Activated naive CD4-positive, alpha-beta T cell (primary cell): ENCODE measurements around the gene PLCB3.

Source experiments
- DNase-seq, 4 experiments: peaks; one replicate each; lab custom pipeline; 2025; lab: John Stamatoyannopoulos, UW

PLCB3 gene

DNA sequence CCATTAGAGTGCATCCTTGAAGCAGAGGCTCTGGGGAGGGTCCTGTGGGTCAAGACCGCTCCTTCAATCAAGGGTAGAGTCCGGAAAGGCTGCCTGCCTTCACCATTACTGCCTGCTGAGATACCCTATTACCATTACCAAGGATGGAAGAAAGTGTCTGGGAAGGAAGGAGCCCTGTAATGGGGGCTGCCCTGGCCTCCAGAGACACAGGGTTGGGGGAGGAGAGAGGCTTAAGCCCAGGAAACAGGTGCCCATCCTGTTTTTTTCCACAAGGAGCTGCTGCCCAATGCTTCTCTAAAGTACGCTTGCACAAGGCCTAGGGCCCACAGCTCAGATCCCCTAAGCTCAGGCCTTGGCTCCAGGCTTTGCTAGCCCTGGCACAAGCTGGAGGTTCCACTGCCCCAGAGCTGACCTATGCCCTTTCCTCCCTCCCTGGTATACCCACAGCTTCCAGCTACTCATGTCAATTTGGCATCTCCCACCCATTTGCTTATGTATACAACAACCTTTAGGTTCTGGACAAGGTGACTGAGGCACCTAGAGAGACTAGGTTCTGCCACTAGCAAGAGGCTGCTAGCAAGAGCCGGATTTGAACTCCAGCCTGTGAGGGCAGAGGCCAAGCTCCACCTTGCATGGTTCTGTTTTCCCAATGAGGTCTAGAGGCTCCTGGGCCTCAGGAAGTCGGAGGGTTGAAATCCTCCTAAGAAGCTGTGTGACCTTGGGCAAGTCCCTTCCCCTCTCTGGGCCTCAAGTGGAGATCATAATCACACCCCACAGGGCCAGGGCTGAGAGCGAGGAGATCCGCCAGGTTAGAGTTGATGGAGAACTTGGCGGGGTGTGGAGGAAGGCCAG, 1.5 kb upstream of the PLCB3 start:
- no peak for DNase-seq

DNA sequence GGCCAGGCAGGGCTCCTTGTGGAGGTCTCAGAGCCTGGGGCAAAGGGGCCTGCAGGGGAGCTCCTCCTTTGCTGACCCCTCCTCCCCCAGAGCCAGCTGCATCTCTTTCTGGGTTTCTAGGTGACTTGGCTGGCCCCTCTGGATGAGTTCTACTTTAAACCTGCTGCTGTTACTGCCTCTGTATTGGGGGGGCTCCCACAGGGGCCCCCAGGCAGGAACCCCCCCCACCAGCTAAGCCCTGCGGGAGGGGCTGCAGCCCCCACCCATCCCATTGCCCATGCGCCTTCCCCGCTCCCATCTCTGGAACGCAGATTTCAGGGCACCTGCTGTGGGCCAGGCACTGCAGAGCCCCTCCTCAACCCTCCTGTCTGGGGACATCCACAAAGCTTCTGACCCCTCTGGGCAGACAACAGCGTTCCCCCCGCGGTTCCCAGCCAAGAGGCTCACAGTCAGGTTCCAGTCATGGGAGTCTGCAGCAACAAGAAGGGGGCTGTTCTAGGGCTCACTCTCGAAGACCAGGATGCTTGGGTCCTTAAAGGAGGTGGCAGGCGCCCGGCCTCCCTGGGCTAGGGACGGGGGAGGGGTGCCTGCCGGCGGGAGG, 815 bp upstream of the PLCB3 start:
- no peak for DNase-seq

DNA sequence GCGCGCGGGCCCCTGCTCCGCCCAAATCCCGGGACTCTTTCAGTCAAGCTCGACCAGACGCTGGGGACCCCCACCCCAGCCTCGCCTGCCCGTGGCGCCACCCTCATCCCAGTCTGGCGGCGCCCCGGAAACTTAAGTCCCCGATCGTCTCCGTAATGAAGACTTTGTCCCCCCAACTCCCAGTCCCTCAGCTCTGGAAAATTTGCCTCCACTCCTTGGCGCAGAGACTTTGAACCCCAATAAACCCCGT, 348 bp downstream of the PLCB3 start:
- no peak for DNase-seq

DNA sequence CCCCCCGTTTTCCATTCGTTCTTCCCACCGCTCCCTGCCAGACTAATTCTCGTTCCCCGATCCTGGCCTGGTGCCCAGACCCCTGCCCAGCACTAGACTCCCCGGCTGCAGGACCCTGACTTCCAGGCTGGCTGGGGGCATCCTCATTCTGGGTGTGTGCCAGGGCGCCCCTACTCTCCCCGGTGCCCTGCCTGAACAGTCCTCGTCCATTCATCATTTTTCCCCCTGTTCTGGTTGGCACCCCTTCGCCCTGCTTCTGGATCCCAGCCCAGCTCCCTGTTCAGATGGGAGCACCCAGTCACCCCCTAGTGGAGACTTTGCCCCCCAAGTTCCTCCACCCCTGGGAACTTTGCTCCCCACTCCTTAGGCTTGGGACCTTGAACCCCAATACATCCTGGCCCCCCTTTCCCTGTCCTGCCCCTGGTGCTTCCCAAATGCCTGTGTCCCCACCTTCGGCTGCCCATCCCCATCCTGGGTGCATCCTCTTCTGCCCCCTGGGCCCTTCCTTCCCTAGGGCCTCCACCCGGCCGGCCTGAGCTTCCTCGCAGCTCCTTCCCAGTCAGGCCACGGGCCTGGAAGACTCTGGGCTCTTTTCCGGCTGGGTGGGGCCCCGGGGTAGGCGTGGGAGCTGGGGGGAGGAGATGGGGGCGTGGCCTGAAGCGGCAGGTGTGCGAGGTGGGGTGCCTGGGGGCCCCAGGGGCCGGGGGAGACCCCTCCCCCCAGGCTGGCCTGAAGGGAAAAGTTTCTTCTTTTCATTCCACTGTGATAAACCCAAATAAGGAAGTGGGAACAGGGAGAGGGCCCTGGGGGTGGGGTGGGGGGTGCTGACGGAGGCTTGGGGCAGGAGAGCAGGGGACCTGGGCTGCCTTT, 908 bp downstream of the PLCB3 start:
- no peak for DNase-seq

DNA sequence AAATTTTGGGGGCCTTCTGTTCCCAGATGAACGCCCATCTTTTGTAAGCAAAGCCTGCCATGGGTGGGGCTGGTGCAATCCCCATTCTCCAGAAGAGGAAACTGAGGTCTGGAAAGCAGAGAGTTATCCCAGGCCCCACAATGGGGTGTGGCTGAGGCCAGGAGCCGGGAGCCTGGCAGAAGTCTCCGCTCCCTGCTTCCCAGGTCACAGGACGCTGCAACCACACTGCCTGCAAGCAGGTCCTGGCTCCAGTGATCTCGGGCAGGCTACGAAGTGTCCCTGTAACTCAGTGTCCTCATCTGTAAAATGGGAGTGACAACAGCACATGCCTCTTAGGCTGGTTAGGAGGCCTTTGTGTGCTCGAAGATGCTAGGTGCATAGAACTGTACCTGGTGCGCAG, 1.7 kb downstream of the PLCB3 start:
- no peak for DNase-seq

DNA sequence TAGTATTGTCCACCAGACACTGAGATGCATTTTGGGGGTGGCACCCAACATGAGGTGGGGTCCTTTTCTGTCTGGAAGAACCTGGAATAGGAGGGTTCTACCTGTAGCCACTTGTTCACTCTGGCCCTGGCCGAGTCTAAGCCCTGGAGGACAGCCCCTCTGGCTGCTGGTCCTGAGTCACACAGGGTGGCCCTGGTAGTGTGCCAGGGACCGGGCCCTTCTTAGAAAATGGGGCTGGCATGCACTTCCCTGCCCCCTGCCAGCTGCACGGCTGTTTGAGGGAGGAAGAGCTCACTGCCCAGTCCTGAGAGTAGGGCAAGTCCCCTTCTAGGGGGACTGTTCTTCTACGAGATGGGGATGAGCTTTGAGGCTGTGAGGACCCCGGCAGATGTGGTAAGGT, 2.2 kb downstream of the PLCB3 start:
- DNase-seq: no peak

DNA sequence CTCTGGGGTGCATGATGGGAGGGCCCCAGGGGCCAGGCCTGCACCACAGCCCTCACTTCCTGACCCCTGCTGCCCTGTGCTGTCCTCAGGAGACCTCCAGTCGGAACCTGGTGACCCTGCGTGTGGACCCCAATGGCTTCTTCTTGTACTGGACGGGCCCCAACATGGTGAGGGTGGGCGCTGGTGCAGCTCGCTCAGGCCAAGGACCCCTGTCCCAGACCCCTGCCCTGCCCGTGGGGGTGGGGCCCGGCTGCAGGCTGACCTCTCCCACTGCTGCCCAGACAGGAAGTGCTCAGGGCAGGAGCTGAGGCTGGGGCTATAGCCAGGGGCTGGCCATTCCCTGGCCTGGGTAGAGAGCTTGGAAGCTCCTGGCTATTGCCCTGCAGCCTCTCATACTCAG, 3.0 kb downstream of the PLCB3 start:
- no peak for DNase-seq

DNA sequence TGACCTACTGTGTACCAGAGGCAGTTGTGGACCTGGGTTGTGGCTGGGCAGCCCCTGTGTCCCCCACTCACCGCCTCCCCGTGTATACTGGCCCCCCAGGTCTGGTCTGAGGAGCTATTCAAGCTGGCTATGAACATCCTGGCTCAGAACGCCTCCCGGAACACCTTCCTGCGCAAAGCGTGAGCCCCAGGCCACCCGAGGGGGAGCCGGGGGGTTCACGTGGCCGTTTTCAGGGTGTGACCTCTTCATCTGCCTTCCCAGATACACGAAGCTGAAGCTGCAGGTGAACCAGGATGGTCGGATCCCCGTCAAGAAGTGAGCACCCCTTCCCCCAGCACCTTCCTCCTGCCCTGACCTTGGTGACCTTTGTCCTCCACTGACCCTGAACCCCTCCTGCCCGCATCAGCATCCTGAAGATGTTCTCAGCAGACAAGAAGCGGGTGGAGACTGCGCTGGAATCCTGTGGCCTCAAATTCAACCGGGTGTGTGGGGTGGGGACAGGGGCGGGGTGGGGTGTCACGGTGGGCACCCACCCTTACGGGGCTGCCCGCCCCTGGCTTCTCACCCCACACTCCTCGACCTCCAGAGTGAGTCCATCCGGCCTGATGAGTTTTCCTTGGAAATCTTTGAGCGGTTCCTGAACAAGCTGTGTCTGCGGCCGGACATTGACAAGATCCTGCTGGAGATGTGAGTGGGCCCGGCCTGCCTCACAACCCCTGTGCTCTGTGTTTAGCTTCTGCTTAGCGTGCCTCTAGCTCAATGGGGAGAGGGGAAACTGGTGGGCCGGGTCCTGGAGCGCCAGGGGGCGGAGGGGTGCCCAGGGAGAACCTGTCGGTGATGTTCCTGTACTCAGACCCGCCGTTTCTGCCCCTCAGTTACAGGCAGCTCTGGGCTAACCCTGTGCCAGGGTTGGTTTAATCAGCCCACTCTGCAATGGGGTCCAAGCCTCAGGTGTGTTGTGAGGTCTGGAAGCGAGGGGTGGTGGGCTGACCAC, 4.1 kb downstream of the PLCB3 start:
- no peak for DNase-seq

DNA sequence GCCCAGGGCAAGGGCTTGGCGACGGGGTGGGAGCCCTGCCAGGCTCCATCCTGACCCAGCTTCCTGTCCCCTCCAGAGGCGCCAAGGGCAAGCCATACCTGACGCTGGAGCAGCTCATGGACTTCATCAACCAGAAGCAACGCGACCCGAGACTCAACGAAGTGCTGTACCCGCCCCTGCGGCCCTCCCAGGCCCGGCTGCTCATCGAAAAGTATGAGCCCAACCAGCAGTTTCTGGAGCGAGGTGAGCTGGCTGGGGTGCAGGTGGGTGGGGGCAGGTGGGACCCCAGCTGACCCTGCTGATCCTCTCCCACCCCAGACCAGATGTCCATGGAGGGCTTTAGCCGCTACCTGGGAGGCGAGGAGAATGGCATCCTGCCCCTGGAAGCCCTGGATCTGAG, 5.0 kb downstream of the PLCB3 start:
- DNase-seq: no peak

DNA sequence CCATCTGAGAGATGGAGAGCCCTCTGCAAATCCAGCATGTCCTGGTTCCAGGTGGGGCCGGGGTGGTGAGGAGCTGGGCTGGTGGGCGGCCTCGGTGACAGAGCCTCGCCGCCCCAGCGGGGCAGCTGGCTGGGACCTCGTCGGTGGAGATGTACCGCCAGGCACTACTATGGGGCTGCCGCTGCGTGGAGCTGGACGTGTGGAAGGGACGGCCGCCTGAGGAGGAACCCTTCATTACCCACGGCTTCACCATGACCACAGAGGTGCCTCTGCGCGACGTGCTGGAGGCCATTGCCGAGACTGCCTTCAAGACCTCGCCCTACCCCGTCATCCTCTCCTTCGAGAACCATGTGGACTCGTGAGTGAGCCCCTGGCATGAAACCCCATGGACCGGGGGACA, 7.0 kb downstream of the PLCB3 start:
- DNase-seq: no peak

DNA sequence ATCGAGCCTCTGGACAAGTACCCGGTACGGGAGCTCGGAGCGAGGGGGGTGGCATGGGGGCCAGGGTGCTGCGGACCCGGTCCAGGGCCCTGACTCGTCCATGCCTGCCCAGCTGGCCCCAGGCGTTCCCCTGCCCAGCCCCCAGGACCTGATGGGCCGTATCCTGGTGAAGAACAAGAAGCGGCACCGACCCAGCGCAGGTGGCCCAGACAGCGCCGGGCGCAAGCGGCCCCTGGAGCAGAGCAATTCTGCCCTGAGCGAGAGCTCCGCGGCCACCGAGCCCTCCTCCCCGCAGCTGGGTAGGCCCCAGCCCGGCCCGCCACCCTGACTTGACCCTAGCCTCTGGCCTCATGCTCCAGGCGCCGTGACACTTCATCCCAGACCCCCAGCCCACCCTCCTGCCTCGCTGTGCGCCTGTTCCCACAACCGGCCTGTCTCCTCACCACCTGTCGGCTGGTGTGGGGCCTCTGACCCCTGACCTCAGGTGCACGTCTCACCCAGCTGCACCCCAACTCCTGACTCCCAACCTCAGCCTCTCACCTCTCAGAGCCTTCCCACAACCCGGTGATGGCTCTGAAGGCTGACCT, 7.7 kb downstream of the PLCB3 start:
- no peak for DNase-seq

DNA sequence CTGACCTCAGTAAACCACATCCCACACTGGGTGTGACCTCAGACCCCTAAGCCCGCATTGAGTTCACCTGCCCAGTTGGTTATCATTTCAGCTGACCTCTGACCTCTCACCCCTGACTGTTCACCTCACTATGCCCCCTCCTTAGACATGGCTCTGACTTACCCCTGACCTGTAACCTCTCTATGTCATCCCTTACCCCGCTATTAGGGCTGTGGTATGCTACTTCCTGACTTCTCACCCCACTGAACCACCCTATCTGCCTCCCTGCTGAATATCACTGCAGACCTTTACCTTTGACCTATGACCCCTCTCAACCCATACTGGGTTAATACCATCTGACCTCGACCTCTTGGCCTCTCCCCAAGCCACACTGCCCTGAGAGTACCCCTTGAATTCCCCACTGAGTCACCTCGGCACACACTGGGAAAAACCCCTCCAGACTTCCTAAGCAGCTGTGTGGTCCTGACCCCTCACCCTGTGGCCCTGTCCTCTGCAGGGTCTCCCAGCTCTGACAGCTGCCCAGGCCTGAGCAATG, 8.3 kb downstream of the PLCB3 start:
- DNase-seq: no peak

DNA sequence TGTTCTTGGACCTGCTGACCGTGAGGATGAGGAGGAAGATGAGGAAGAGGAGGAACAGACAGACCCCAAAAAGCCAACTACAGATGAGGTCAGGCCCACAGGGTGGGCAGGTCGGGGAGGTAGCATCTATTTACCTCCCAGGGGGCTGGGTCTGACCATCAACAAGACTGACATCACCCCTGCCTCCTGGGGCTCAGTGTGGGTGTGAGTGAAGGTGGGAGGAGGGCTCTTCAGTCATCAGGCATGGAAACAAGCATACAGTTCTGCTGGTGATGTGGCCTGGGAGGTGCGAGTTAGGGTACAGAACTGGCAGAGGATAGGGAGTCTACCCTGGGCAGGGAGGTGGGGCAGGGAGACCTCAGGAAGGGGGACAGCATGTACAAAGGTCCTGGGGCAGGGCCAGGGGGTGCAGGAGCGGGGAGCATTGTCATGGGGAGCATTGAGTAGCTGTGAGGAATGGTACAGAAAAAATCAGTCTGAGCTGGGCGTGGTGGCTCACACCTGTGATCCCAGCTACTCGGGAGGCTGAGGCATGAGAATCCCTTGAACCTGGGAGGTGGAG, 8.9 kb downstream of the PLCB3 start:
- no peak for DNase-seq

DNA sequence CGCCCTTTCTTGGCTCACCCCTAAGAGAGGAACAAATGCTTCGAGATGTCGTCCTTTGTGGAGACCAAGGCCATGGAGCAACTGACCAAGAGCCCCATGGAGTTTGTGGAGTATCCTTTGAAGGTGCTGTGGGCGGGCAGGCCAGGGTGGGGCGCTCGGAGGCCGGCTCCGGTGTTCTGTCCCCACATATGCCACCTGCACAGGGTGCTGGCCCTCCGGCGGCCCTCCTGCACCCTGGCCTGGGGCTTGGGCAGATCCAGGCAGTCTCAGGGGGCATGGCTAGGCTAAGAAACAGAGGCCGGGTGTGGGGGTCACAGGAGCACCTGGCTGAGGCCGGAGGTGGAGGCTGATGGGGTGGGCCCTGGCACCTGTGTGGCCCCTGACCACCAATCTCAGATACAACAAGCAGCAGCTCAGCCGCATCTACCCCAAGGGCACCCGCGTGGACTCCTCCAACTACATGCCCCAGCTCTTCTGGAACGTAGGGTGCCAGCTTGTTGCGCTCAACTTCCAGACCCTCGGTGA, 10.3 kb downstream of the PLCB3 start:
- DNase-seq: no peak

DNA sequence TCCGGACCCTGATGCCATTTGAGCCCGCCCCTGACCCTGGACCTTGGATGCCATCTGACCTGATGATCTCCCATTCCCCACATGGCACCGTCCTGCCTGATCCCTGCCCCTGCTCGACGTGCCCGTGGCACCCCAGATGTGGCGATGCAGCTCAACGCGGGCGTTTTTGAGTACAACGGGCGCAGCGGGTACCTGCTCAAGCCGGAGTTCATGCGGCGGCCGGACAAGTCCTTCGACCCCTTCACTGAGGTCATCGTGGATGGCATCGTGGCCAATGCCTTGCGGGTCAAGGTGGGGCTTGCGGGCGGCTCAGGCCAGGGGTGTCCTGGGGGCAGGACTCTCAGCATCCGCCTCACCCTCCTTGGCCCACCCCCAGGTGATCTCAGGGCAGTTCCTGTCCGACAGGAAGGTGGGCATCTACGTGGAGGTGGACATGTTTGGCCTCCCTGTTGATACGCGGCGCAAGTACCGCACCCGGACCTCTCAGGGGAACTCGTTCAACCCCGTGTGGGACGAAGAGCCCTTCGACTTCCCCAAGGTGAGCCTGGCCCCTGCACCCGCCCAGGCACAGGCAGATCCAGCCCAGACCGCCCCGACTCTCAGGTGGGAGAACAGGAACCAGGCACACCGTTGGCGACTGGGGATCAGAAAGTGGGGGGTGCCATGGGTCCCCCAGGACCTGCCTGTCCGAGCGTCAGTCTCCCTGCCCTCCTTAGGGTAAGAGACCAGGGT, 11.1 kb downstream of the PLCB3 start:
- no peak for DNase-seq

DNA sequence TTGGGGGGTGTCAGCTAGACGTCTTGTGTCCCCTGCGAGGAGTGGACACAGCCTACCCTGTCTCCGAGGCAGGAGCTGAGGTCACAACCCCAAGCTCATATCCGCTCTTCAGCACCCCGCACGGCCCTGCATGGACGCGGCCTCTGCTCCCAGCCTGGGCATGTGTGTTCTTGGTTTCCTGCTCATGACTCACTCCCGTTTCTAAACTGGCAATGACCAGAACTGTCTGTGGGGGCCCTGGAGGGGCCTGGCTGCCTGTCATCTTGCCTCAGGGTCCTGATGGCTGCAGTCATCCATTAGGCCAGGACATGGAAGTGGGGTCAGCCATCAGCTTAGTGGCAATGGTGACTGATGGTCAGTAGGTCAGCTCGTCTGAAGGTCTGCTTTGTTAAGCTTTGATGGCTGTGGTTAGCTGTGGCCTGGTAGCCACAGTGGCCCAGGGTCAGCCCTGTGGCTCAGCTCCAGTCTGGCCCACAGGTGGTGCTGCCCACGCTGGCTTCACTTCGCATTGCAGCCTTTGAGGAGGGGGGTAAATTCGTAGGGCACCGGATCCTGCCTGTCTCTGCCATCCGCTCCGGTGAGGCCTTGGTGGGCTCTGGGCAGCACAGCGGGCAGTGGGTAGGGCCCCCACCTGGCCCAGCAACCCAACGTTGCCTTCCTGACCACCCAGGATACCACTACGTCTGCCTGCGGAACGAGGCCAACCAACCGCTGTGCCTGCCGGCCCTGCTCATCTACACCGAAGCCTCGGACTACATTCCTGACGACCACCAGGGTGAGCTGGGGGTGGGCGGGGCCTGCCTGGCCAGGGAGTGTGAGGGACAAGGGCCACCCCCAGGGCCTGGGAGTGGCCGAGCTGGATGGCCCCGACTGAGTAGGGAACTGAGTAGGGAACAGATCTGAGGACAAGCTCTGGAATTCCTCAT, 12.0 kb downstream of the PLCB3 start:
- DNase-seq: no peak

DNA sequence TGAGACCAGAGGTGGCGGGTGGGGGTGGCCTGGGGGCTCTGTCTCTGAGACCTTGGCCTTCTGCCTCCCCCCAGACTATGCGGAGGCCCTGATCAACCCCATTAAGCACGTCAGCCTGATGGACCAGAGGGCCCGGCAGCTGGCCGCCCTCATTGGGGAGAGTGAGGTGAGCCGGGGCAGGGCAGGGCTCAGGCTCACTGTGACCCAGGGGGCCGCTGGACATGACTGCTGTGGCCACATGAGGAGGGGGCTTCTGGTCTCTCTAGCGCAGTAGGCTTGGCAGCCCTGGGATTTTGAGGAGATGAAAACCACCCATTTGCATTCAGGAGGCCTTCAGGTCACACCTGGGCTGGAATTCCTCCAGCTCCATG, 12.6 kb downstream of the PLCB3 start:
- no peak for DNase-seq

DNA sequence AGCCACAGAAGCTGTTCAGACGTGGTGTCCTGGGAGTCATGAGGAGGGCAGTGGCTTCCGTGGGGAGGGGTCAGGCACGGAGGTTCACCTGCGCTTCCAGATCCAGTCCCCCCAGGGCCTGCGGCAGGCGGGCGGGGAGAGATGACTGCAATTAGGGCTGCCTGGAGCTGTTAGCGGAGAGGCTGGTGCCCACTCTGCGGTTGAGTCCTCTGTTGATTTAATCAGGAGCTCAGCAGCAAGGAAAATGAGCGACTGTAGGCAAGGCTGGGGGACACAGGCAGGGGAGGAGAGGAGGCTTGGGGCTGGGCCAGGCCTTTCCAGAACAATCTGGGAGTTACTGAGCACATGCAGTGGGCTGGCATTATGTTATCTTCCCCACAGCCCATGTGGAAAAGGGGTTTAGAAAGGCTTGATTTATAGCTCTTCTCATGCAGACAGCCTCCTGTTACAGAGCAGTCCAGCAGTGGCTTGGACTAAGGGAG, 13.1 kb downstream of the PLCB3 start:
- DNase-seq: no peak
